GM19372 (cell line): ENCODE measurements around the gene DNAJC4.

Source experiments
- ATAC-seq: cut with Tn5 transposase; IDR thresholded peaks from one replicate; pipeline ENCODE4 v1.9.1; 2021; ENCODE audit warnings: mild to moderate bottlenecking, low read depth, moderate library complexity; ENCODE audit not compliant: unreplicated experiment

Gene DNAJC4

GRCh38 chr11:64227405-64227956 is 2.9 kb upstream of the DNAJC4 start:
- no peak for ATAC-seq

- ATAC-seq, result no peak
Measured at GRCh38 chr11:64229090-64229743, 1.1 kb upstream of the DNAJC4 start.

DNA sequence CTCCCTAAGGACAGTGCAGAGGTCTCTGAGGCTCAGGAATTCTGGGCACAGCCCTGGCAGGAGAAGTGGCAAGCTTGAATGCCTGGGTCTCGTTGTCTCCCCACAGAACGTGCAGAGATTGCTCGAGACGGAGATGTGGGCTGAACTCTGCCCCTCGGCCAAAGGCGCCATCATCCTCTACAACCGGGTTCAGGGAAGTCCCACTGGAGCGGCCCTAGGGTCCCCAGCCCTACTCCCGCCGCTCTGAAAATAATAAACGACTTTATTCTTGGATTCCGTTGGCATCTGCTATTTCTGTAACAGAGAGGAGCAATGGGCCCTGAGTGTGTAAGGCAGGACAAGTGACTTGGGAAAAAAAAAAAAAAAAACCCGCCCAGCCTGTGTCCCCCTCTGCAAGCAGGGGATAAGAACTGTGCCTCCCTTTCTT is 591 bp upstream of the DNAJC4 start:
- no peak for ATAC-seq

DNA sequence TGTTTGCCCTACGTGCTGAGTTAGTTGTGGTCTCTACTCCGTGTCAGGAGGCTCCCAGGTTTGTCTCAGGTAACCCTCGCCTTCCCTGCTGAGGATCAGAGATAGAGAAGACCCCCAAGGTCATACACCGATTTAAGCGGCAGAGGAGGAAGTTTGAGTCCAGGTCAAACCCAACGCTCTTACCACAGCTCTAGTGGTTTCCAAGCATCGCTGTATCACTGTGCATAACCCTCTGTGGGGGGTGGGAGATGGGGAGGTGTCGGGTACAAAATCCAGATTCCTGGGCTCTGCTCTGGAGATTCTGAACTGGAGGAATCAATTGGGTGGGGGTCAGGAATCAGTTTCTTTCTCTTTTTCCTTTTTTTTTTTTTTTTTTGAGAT is 627 bp downstream of the DNAJC4 start:
- ATAC-seq, result no peak

GRCh38 chr11:64231546-64231945 is 1.2 kb downstream of the DNAJC4 start:
- no peak for ATAC-seq

GRCh38 chr11:64232182-64232966 is 2.0 kb downstream of the DNAJC4 start:
- ATAC-seq, result no peak

DNA sequence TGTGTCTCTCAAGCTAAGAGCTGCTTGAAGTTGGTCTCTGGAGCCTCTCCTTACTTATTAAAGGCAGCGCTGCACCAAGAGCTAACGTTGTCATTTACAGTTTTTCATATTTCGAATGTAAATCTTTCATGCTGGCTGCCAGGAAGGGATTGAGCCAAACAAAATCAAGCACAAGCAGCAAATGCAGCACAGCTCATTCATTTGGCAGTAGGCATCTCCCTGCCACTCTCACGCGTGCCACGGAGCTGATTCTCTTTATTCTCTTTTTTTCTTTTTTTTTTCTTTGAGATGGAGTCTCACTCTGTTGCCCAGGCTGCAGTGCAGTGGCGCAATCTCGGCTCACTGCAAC is 2.6 kb downstream of the DNAJC4 start:
- ATAC-seq, result no peak

- peak; percentile 37 for ATAC-seq
Measured at GRCh38 chr11:64233913-64234586, 3.7 kb downstream of the DNAJC4 start, which contains the start of gene VEGFB. Gene VEGFB (plus strand): TSS chr11:64234584. CDS start chr11:64234834, 250 bp downstream.

DNA sequence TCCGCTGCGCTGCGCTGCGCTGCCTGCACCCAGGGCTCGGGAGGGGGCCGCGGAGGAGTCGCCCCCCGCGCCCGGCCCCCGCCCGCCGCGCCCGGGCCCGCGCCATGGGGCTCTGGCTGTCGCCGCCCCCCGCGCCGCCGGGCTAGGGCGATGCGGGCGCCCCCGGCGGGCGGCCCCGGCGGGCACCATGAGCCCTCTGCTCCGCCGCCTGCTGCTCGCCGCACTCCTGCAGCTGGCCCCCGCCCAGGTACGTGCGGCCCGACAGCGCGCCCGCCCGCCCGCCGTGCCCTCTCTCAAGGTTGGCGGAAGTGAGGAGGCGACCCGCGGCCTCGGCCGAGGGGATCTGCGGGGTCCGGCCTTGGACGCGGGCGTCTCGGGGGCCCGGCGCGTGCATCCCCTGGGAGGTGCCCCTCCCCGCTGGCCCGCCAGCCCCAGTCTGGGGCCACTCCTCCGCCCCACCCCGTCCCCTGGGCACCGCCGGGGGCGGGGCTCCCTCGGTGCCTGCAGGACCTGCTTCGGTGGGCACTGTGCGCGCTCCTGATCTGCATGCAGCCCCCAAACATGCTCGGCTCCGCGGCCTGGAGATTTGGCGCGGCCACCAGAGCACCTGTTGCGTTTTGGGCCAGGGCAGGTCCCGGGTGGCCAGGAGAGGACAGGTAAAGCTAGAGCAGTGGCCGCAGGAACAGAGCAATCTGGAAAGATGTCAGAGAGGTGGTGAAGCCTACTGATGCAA is 4.5 kb downstream of the DNAJC4 start:
- ATAC-seq, result peak; percentile 25

- ATAC-seq, result no peak
Measured at GRCh38 chr11:64235437-64236161, 5.3 kb downstream of the DNAJC4 start.

DNA sequence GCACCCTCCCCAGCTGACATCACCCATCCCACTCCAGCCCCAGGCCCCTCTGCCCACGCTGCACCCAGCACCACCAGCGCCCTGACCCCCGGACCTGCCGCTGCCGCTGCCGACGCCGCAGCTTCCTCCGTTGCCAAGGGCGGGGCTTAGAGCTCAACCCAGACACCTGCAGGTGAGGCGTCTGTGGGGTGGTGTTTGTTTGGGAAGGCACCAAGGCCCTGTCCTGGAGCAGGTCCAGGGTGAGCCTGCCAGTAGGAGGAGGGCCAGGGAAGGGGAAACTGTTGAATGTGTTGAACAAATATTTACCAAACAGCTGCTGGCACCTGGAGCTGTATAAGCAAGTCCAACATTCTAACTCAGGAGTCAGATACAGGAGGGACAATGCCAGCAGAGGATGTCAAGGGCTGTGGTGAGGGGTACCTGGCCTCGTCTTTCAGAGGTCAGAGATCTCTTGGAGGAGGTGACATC is 7.2 kb downstream of the DNAJC4 start:
- no peak for ATAC-seq

- no peak for ATAC-seq
Measured at GRCh38 chr11:64238076-64238475, 7.7 kb downstream of the DNAJC4 start.

DNA sequence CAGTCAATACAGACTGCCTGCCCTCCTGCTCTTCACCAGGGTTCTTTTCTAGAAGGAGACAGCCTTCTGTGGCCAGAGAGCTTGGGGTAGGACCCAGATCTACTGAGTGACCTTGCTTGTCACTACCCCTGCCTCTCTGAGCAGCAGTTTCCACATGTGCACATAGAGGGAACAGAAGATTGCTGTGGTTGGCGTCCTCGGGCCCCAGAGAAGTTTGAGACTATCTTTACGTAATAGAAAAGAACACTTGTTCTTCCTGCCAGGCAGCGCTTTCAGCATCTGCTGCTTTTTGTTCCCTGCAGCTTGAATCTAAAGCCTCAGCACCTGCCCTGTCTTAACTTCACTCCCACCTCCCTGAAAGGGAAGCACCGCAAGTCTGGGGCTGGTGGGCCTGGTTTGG is 8.7 kb downstream of the DNAJC4 start:
- no peak for ATAC-seq

DNA sequence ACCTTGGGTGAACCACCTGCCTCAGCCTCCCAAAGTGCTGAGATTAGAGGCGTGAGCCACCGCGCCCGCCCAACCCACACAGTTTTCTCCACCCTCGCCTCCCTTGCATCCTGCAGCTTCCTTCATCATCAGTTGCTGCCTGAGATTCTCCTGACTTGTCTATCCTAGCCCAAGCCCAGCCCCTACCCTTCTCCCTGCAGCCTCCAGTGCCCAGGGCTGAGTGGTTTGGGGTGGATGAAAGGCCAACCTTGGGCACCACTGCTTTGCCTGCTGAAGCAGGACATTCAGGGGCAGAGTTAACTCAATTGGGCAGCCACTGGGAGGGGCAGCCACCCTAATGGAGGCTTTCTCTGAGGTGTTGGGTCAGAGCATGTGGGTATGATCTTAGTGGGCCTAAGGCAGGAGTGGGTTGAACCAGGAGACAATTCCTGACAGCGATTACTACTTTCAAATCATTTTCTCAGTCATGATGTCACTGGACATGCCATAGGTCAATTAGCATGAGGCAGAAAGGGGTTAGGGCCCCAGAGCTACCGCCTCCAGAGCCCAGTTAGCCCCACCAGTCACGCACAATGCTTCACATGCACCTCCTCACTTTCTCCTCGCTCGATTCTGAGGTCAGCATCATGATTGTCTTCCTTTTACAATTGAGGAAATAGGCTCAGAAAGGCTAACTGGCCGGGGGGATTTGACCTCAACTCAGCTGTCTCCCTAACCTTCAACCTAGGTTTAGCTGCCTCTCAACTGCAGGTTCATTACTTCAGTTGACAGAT is 9.5 kb downstream of the DNAJC4 start:
- ATAC-seq, result peak; percentile 3

DNA sequence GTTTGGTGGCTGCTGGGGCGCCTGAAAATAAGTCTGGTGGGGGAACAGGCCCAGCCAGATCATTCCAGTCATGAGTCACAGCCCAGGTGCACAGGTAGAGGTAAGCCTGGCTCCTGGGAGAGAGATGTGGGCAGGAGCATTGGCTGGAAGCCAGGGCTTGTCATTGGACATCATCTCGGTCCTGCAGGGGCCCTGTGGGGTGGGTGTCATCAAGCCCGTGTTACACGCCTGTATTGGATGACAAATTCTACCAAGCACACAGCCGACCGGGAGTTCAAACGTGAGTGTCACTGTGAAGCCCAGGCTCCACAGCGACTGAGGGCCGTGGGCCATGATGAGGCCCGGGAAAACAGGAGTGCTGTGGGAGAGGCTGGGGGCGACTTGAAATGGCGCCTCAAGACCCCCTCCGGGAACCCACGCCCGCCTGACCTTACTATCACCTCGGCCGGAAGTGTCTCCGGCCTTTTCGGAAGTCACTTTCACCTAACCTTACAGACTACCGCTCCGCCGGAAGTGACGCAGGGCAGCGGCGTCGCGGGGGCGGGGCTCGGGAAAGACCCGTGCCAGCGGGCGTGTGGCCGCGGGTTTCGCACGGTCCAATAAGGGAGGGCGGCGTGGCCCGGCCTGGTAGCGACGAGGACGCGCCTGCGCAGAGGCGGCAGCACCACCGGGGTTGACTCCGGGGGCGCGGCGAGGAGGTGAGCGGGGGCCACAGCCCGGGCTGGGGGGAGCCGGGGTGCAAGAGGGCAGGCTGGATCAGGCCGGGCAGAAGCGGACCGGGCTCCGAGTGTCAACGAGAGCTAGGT is 10.3 kb downstream of the DNAJC4 start, which contains the start of gene FKBP2:
TSS of gene FKBP2 (plus strand) at position 661 of the 806 bp plus-strand sequence. CDS start 1,293 bp downstream, outside the sequence.
- peak; percentile 54 for ATAC-seq

DNA sequence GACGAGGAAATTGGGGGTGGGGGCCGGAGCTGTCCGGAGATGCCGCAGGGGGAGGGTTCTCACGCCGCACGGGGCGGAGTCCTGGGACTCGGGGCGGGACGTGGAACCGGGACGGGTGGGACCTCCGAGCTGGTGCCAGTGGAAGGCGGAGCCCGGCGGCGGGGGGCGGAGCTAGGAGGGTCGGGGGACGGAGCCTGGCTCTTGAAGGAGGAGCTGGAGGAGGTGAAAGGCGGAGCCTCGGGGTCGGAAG is 10.8 kb downstream of the DNAJC4 start:
- ATAC-seq, result peak; percentile 74

GRCh38 chr11:64241491-64242374 is 11.4 kb downstream of the DNAJC4 start:
- ATAC-seq, result peak; percentile 2
